Loucy (cell line): ENCODE data around the gene ACADVL.

Experiments used
- EZH2phosphoT487 ChIP-seq: fragments of 200-600 bp; IDR thresholded peaks from 2 replicates; pipeline ENCODE4 v1.6.1; 2018; ENCODE audit warnings: antibody characterized with exemption, mild to moderate bottlenecking, moderate library complexity, borderline replicate concordance
- TF ChIP-seq, protein P1 (sequence below): fragments of 200-600 bp; sonication (generic); conservative IDR thresholded peaks from 2 replicates; pipeline ENCODE4 v1.5.1; 2014; ENCODE audit warnings: mild to moderate bottlenecking, antibody characterized with exemption, low read length

DNA sequence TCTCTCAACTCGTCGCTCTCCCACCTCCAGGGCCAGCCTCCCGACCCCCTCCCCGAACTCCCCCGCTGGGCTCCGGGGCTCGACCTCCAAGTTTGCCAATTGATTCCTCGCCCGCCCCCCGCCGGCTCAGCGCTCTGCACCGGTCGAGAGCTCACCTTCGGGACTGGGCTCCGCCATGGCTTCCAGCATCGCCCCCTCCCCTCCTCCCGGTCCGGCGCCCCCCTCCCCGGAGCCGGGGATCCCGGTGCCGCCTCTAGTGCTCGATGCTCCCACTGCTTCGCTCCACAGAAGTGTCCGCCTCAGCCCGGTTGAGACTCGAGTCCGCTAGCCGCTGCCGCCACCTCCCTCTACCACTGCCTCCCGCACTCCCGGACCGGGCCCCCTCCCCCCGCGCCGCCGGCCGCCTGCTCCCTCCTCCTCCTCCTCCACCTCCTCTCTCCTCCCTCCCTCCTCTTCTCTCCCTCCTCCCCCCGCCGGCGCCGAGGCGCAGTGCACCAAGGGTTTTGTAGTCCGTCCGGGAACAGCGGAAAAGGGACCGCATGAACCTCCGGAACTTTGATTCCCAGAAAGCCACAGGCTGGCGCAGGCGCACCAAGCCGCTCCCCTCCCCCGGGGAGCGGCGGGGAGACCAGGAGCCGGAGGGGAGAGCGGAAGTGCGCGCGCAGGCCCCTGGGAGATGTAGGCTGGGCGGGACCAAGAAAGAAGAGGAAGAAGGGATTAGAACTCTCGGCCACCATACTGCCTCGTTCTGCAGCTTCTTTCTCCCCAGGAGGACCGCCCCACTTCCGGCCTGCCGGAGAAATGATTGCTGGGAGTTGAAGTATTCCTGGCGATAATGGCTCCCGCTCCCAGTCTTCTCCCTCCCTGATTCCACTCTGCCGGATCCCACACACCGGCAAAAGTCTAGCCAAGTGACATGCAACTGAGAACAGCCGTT, 19.6 kb downstream of the ACADVL start, which contains the start of gene PHF23:
- TF ChIP-seq, protein P1, sequence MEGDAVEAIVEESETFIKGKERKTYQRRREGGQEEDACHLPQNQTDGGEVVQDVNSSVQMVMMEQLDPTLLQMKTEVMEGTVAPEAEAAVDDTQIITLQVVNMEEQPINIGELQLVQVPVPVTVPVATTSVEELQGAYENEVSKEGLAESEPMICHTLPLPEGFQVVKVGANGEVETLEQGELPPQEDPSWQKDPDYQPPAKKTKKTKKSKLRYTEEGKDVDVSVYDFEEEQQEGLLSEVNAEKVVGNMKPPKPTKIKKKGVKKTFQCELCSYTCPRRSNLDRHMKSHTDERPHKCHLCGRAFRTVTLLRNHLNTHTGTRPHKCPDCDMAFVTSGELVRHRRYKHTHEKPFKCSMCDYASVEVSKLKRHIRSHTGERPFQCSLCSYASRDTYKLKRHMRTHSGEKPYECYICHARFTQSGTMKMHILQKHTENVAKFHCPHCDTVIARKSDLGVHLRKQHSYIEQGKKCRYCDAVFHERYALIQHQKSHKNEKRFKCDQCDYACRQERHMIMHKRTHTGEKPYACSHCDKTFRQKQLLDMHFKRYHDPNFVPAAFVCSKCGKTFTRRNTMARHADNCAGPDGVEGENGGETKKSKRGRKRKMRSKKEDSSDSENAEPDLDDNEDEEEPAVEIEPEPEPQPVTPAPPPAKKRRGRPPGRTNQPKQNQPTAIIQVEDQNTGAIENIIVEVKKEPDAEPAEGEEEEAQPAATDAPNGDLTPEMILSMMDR: no peak
- no peak for TF ChIP-seq EZH2phosphoT487
